Chondrocyte (in vitro differentiated cells): ENCODE results near the gene IFIT2. TPM values are rescaled to one million over a fixed set of nuclear protein-coding genes. Genes with fewer than 3 reads are reported as not detected.
"Not testable (repeated sequence)": the region's sequence is repeated elsewhere in the genome, so short reads cannot be mapped to it uniquely, and the experiment has no call there.

Experiments used
- DNase-seq: peaks from one replicate; pipeline ENCODE4 v3.0.0; 2021; ENCODE audit warnings: mixed read lengths, low spot score
- H3K27ac Mint-ChIP-seq: one replicate; pipeline ENCODE4 v1.8.0; 2021; ENCODE audit warnings: mild to moderate bottlenecking, moderate library complexity, mixed read lengths; ENCODE audit not compliant: unreplicated experiment
- H3K27me3 Mint-ChIP-seq: 2 replicates; pipeline ENCODE4 v1.8.0; 2021; ENCODE audit warnings: low read depth, mixed read lengths
- H3K36me3 Mint-ChIP-seq: 2 replicates; pipeline ENCODE4 v1.8.0; 2021; ENCODE audit warnings: low read depth, mixed read lengths
- H3K4me1 Mint-ChIP-seq: 2 replicates; pipeline ENCODE4 v1.8.0; 2021; ENCODE audit warnings: low read depth, mild to moderate bottlenecking, mixed read lengths
- H3K4me3 Mint-ChIP-seq: one replicate; pipeline ENCODE4 v1.8.0; 2021; ENCODE audit warnings: mild to moderate bottlenecking, moderate library complexity, mixed read lengths; ENCODE audit not compliant: unreplicated experiment
- H3K9me3 Mint-ChIP-seq: 2 replicates; pipeline ENCODE4 v1.8.0; 2021; ENCODE audit warnings: low read depth, mixed read lengths
- long read RNA-seq: library from polyadenylated mRNA; stranded (forward); transcript quantifications from one replicate; pipeline ENCODE4 v2.0.0, GENCODE V29; 2021
- total RNA-seq: library from RNA; stranded (reverse); gene quantifications from 3 replicates; pipeline ENCODE4 v1.2.1, GENCODE V29; 2021
- TF ChIP-seq, protein P1 (sequence below): fragments of 200-600 bp; sonication (generic); IDR thresholded peaks from 2 replicates; pipeline ENCODE4 v1.5.0; 2021; ENCODE audit warnings: antibody characterized with exemption, mild to moderate bottlenecking, moderate library complexity

Gene IFIT2, protein sequence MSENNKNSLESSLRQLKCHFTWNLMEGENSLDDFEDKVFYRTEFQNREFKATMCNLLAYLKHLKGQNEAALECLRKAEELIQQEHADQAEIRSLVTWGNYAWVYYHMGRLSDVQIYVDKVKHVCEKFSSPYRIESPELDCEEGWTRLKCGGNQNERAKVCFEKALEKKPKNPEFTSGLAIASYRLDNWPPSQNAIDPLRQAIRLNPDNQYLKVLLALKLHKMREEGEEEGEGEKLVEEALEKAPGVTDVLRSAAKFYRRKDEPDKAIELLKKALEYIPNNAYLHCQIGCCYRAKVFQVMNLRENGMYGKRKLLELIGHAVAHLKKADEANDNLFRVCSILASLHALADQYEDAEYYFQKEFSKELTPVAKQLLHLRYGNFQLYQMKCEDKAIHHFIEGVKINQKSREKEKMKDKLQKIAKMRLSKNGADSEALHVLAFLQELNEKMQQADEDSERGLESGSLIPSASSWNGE
- 3.0 to 3.8 TPM (median 3.3 TPM) in 3 replicates for total RNA-seq
- long read RNA-seq, transcript IFIT2-201 (2 exons, 3,489 nt), result major isoform, 17 of 18 reads
- long read RNA-seq, partial matches to known transcripts, result 0 of 18 reads
- long read RNA-seq, other reads (novel, unspliced or antisense), result 1 of 18 reads

DNA sequence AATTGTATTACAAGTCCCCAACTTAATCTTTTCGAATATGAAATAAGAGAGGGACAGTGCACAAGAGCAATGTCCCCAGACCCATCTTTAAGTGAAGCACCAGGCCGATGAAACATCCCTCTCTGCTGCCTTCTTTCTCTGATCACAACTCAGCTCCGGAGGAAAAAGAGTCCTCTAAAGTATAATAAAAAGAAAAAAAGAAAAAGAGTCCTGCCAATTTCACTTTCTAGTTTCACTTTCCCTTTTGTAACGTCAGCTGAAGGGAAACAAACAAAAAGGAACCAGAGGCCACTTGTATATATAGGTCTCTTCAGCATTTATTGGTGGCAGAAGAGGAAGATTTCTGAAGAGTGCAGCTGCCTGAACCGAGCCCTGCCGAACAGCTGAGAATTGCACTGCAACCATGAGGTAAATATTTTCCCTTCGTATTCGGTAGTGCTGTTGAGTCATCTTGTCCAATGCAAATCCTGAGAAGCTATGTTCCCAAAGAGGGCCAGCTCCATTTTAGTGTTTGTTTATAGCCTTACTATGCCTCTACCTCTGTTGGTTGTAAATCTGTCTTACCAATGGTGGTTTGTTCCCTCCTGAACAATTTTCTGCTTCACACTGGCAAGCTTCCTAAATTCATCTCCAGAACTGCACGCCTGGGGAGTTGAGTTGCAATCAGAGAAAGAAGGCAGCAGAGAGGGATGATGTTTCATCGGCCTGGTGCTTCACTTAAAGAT is at the start of gene IFIT2:
Gene IFIT2, plus strand, starts transcription at position 326 of the 725 bp plus-strand sequence. Its CDS starts 78 bp downstream, at position 404.
- Mint-ChIP-seq H3K36me3 (no peaks in the 10 kb centered on the region), H3K4me1 (peaks cover 33% of the 10 kb centered on the region), H3K27me3 (no peaks in the 10 kb centered on the region), H3K4me3 (peak within 1 kb of the TSS; percentile 64), H3K9me3 (peaks cover 7% of the 10 kb centered on the region), H3K27ac (peak within 1 kb of the TSS; percentile 98)
- no peak for DNase-seq
- TF ChIP-seq, protein P1, sequence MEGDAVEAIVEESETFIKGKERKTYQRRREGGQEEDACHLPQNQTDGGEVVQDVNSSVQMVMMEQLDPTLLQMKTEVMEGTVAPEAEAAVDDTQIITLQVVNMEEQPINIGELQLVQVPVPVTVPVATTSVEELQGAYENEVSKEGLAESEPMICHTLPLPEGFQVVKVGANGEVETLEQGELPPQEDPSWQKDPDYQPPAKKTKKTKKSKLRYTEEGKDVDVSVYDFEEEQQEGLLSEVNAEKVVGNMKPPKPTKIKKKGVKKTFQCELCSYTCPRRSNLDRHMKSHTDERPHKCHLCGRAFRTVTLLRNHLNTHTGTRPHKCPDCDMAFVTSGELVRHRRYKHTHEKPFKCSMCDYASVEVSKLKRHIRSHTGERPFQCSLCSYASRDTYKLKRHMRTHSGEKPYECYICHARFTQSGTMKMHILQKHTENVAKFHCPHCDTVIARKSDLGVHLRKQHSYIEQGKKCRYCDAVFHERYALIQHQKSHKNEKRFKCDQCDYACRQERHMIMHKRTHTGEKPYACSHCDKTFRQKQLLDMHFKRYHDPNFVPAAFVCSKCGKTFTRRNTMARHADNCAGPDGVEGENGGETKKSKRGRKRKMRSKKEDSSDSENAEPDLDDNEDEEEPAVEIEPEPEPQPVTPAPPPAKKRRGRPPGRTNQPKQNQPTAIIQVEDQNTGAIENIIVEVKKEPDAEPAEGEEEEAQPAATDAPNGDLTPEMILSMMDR, result no peak

DNA sequence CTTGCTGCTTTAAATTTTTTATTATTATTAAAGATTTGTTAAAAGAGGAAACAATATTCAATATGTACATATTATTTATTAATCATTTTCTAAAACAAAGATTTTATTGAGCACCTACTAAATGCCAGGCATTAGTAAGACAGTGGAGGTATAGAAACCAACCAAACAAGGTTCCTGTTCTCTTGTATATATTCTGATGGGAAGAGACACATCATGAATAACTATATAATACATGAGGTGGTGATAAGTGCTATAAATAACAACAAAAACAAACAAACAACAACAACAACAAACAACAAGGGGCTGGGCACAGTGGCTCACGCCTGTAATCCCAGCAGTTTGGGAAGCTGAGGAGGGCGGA is 49.6 kb upstream of the IFIT2 start:
- Mint-ChIP-seq H3K27ac (no peak overlapping the region), H3K36me3 (no peaks in the 10 kb centered on the region), H3K9me3 (no peaks in the 10 kb centered on the region), H3K4me3 (no peak overlapping the region), H3K4me1 (peaks cover 9% of the 10 kb centered on the region), H3K27me3 (peaks cover under 1% of the 10 kb centered on the region)
- DNase-seq, result no peak
- TF ChIP-seq, protein P1, result no peak

DNA sequence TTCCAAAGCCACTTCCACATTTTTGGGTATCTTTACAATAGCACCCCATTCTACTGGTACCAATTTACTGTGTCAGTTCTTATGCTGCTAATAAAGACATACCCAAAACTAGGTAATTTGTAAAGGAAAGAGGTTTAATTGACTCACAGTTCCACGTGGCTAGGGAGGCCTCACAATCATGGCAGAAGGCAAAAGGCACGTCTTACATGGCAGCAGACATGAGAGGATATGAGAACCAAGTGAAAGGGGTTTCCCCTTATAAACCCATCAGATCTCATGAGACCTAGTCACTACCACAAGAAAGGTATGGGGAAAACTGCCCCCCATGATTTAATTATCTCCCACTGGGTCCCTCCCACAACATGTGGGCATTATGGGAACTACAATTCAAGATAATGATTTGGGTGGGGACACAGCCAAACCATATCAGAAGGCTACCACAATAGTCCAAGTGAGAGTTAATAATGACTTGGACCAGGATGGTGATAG is 46.7 kb upstream of the IFIT2 start:
- H3K27me3 Mint-ChIP-seq, DNase-seq, H3K4me1 Mint-ChIP-seq, H3K4me3 Mint-ChIP-seq, H3K27ac Mint-ChIP-seq, H3K36me3 Mint-ChIP-seq, H3K9me3 Mint-ChIP-seq: not testable (repeated sequence)

DNA sequence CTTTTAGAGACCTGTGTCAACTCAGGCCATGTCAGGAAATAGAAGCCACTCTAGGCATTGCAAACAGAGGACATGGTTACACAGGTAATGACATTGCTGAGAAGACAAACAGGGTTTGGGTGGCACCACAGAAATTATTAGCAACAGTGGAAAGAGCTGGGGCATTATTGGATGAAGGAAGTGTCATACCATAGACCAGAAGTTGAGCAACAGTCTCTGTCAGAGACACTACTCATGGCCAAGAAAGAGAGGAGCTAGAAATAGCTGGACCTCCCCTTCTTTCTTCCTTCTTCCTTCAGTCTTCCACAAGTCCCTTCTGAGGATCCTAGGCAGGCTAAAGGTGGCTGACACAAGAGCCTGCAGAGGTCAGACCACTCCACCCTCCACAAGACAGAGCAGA is 46.1 kb upstream of the IFIT2 start:
- TF ChIP-seq, protein P1, result no peak
- no peak overlapping the region for H3K4me3 Mint-ChIP-seq
- no peak overlapping the region for H3K27ac Mint-ChIP-seq
- H3K4me1 Mint-ChIP-seq, result peaks cover 10% of the 10 kb centered on the region
- H3K9me3 Mint-ChIP-seq, result no peaks in the 10 kb centered on the region
- H3K27me3 Mint-ChIP-seq, result peaks cover 5% of the 10 kb centered on the region
- DNase-seq, result no peak
- H3K36me3 Mint-ChIP-seq, result no peaks in the 10 kb centered on the region

DNA sequence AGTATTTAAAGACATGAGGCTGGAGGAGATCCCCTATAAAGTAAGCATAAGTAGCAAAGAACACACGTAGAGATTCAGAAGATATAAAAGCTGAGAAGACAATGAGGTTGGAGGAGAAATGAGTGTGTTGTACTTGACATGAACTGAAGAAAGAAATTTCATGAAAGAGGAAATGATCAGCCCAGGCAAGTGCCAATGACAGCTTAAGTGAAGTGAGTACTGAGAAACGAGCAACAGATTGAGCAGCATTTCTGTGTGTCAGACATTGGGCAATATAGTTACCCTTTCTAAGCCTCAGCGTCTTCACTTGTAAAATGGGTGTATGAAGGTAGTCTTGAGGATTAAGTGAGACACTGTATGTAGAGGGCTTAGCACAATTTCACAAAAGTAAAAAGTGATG is 45.5 kb upstream of the IFIT2 start:
- Mint-ChIP-seq H3K4me3 (no peak overlapping the region), H3K27me3 (peaks cover 5% of the 10 kb centered on the region), H3K4me1 (peaks cover 8% of the 10 kb centered on the region), H3K9me3 (no peaks in the 10 kb centered on the region), H3K27ac (no peak overlapping the region), H3K36me3 (no peaks in the 10 kb centered on the region)
- TF ChIP-seq, protein P1, result no peak
- no peak for DNase-seq
